ENCODE measurements around the gene TMTC3.
"Not testable (repeated sequence)": the region's sequence is repeated elsewhere in the genome, so short reads cannot be mapped to it uniquely, and the experiment has no call there.

Gene TMTC3

GRCh38 chr12:88141774-88142609 lies at the start of gene TMTC3, which contains the start of gene CEP290:
Gene TMTC3 (plus strand): TSS chr12:88142307. CDS start chr12:88148316, 6,009 bp downstream.
Gene CEP290 (minus strand): TSS chr12:88142088. CDS start chr12:88141307, 781 bp downstream.
- peak; percentile 72 for DNase-seq

GRCh38 chr12:88092771-88093170 lies 49.3 kb upstream of the TMTC3 start:
- no peak for DNase-seq

GRCh38 chr12:88093573-88093972 lies 48.5 kb upstream of the TMTC3 start:
- no peak for DNase-seq

GRCh38 chr12:88108021-88108420 lies 34.1 kb upstream of the TMTC3 start:
- DNase-seq: no peak

- no peak for DNase-seq
Measured at GRCh38 chr12:88111074-88111652, 30.9 kb upstream of the TMTC3 start.

GRCh38 chr12:88113871-88114270 lies 28.2 kb upstream of the TMTC3 start:
- no peak for DNase-seq

GRCh38 chr12:88122666-88123065 lies 19.4 kb upstream of the TMTC3 start:
- no peak for DNase-seq

- DNase-seq: no peak
Measured at GRCh38 chr12:88127099-88127498, 15.0 kb upstream of the TMTC3 start.

GRCh38 chr12:88127855-88128254 lies 14.3 kb upstream of the TMTC3 start:
- no peak for DNase-seq

- DNase-seq: no peak
Measured at GRCh38 chr12:88132392-88132791, 9.7 kb upstream of the TMTC3 start.

GRCh38 chr12:88133181-88133580 lies 8.9 kb upstream of the TMTC3 start:
- DNase-seq: not testable (repeated sequence)

- DNase-seq: not testable (repeated sequence)
Measured at GRCh38 chr12:88139711-88140110, 2.4 kb upstream of the TMTC3 start.

- no peak for DNase-seq
Measured at GRCh38 chr12:88141425-88141773, 708 bp upstream of the TMTC3 start.

GRCh38 chr12:88142610-88142991 lies 494 bp downstream of the TMTC3 start:
- no peak for DNase-seq

- DNase-seq: no peak
Measured at GRCh38 chr12:88144037-88144436, 1.9 kb downstream of the TMTC3 start.

- DNase-seq: no peak
Measured at GRCh38 chr12:88144546-88145468, 2.7 kb downstream of the TMTC3 start.

- no peak for DNase-seq
Measured at GRCh38 chr12:88145567-88146505, 3.7 kb downstream of the TMTC3 start.

- no peak for DNase-seq
Measured at GRCh38 chr12:88150063-88150462, 8.0 kb downstream of the TMTC3 start.

GRCh38 chr12:88153959-88154358 lies 11.9 kb downstream of the TMTC3 start:
- no peak for DNase-seq

- no peak for DNase-seq
Measured at GRCh38 chr12:88156075-88156654, 14.1 kb downstream of the TMTC3 start.

- DNase-seq: no peak
Measured at GRCh38 chr12:88163371-88163770, 21.3 kb downstream of the TMTC3 start.

GRCh38 chr12:88166179-88166578 lies 24.1 kb downstream of the TMTC3 start:
- DNase-seq: no peak

All from GOT3 (cell line).